ENCODE results near the gene PLPPR1.
A peak's percentile ranks its signal among the peaks of the same experiment; 100 is the strongest.

Gene PLPPR1

GRCh38 chr9:101176384-101176783 lies 147.9 kb downstream of the PLPPR1 start:
- no peak for DNase-seq

DNA sequence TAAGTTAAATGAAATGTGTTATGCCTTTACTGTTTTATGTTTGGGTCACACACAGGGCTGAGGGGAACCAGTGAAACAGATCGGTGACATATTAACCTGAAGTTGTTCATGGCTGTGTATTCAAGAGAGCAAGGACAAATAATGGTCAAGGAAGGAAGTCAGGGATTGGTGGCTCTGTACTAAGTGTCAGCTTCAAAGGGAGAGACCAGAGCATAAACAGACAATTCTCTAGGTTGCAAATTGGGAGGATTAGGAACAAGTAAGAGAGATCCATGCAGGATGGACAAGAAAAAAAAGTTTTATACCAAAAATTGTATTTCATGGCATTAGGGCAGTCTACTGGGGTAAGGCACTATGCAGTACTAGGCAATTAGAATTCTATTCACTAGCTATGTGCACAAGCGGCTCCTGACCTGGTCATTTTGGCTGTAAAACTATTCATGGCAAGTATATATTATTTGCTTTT lies 156.3 kb downstream of the PLPPR1 start:
- H3K9me3 ChIP-seq (replicated peaks; ENCODE audit: insufficient read depth, low read length): no peaks in the 10 kb centered on the region
- no peak overlapping the region for H3K9ac ChIP-seq (ENCODE audit: low read length)
- H4K20me1 ChIP-seq (ENCODE audit: insufficient read depth, low read length): no peaks in the 10 kb centered on the region
- no peak overlapping the region for H3K27ac ChIP-seq (ENCODE audit: low read length)
- H3F3A ChIP-seq (ENCODE audit: insufficient read depth, low read length): no peaks in the 10 kb centered on the region
- H3K79me2 ChIP-seq (ENCODE audit: low read length): no peaks in the 10 kb centered on the region
- DNase-seq: no peak
- H3K4me2 ChIP-seq (ENCODE audit: low read depth, low read length): no peak overlapping the region
- no peaks in the 10 kb centered on the region for H3K36me3 ChIP-seq (replicated peaks; ENCODE audit: insufficient read depth, low read length)
- no peaks in the 10 kb centered on the region for H3K9me2 ChIP-seq (replicated peaks; ENCODE audit: insufficient read depth, low read length)
- H3K4me3 ChIP-seq (ENCODE audit: low read length): no peak overlapping the region
- no peaks in the 10 kb centered on the region for H3K27me3 ChIP-seq (replicated peaks; ENCODE audit: insufficient read depth, low read length)
- TF ChIP-seq EZH2 (optimal IDR thresholded peaks at IDR 0.05; ENCODE audit: low read depth, low read length) (no peak), EZH2phosphoT487 (IDR thresholded peaks at IDR 0.05; ENCODE audit: low read length) (no peak)
- TF ChIP-seq, protein P1, sequence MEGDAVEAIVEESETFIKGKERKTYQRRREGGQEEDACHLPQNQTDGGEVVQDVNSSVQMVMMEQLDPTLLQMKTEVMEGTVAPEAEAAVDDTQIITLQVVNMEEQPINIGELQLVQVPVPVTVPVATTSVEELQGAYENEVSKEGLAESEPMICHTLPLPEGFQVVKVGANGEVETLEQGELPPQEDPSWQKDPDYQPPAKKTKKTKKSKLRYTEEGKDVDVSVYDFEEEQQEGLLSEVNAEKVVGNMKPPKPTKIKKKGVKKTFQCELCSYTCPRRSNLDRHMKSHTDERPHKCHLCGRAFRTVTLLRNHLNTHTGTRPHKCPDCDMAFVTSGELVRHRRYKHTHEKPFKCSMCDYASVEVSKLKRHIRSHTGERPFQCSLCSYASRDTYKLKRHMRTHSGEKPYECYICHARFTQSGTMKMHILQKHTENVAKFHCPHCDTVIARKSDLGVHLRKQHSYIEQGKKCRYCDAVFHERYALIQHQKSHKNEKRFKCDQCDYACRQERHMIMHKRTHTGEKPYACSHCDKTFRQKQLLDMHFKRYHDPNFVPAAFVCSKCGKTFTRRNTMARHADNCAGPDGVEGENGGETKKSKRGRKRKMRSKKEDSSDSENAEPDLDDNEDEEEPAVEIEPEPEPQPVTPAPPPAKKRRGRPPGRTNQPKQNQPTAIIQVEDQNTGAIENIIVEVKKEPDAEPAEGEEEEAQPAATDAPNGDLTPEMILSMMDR (IDR thresholded peaks at IDR 0.05; ENCODE audit: low read length): no peak
- H2AFZ ChIP-seq (ENCODE audit: low read length): no peak overlapping the region
- H3K4me1 ChIP-seq (ENCODE audit: low read length): no peaks in the 10 kb centered on the region

More at GRCh38 chr9:101176384-101176783, 147.9 kb downstream of the PLPPR1 start:
- Histone ChIP-seq H3K27ac (ENCODE audit: low read length) (no peak overlapping the region), H3K4me1 (ENCODE audit: low read length) (no peaks in the 10 kb centered on the region), H3K9me3 (replicated peaks; ENCODE audit: insufficient read depth, low read length) (no peaks in the 10 kb centered on the region), H3K4me2 (ENCODE audit: low read depth, low read length) (no peak overlapping the region), H4K20me1 (ENCODE audit: insufficient read depth, low read length) (no peaks in the 10 kb centered on the region), H3K36me3 (replicated peaks; ENCODE audit: insufficient read depth, low read length) (no peaks in the 10 kb centered on the region), H3F3A (ENCODE audit: insufficient read depth, low read length) (no peaks in the 10 kb centered on the region), H3K27me3 (replicated peaks; ENCODE audit: insufficient read depth, low read length) (no peaks in the 10 kb centered on the region), H3K9ac (ENCODE audit: low read length) (no peak overlapping the region), H3K4me3 (ENCODE audit: low read length) (no peak overlapping the region), H3K79me2 (ENCODE audit: low read length) (no peaks in the 10 kb centered on the region), H2AFZ (ENCODE audit: low read length) (no peak overlapping the region), H3K9me2 (replicated peaks; ENCODE audit: insufficient read depth, low read length) (no peaks in the 10 kb centered on the region)
- TF ChIP-seq EZH2phosphoT487 (IDR thresholded peaks at IDR 0.05; ENCODE audit: low read length) (no peak), EZH2 (optimal IDR thresholded peaks at IDR 0.05; ENCODE audit: low read depth, low read length) (no peak)
- TF ChIP-seq, protein P1 (IDR thresholded peaks at IDR 0.05; ENCODE audit: low read length): peak; percentile 19

GRCh38 chr9:101191723-101192122 lies 163.2 kb downstream of the PLPPR1 start:
- TF ChIP-seq EZH2phosphoT487 (IDR thresholded peaks at IDR 0.05; ENCODE audit: low read length) (no peak), EZH2 (optimal IDR thresholded peaks at IDR 0.05; ENCODE audit: low read depth, low read length) (no peak)
- TF ChIP-seq, protein P1 (IDR thresholded peaks at IDR 0.05; ENCODE audit: low read length): no peak
- Histone ChIP-seq H3K9me2 (replicated peaks; ENCODE audit: insufficient read depth, low read length) (no peaks in the 10 kb centered on the region), H4K20me1 (ENCODE audit: insufficient read depth, low read length) (no peaks in the 10 kb centered on the region), H3K9ac (ENCODE audit: low read length) (no peak overlapping the region), H3F3A (ENCODE audit: insufficient read depth, low read length) (no peaks in the 10 kb centered on the region), H3K79me2 (ENCODE audit: low read length) (no peaks in the 10 kb centered on the region), H3K27ac (ENCODE audit: low read length) (no peak overlapping the region), H3K27me3 (replicated peaks; ENCODE audit: insufficient read depth, low read length) (no peaks in the 10 kb centered on the region), H3K4me2 (ENCODE audit: low read depth, low read length) (no peak overlapping the region), H2AFZ (ENCODE audit: low read length) (no peak overlapping the region), H3K36me3 (replicated peaks; ENCODE audit: insufficient read depth, low read length) (no peaks in the 10 kb centered on the region), H3K9me3 (replicated peaks; ENCODE audit: insufficient read depth, low read length) (no peaks in the 10 kb centered on the region), H3K4me1 (ENCODE audit: low read length) (no peaks in the 10 kb centered on the region), H3K4me3 (ENCODE audit: low read length) (no peak overlapping the region)
- no peak for DNase-seq
